OCI-LY7 (cell line): ENCODE results near the gene LPCAT3.
A peak's percentile ranks its signal among the peaks of the same experiment; 100 is the strongest.

Experiments
- CTCF ChIP-seq: fragments of 200-600 bp; sonication (generic); conservative IDR thresholded peaks from 2 replicates; pipeline ENCODE4 v1.5.1; 2014; ENCODE audit warnings: mild to moderate bottlenecking, antibody characterized with exemption, low read length, moderate library complexity, mixed read lengths
- EZH2phosphoT487 ChIP-seq: fragments of 200-600 bp; sonication (generic); IDR thresholded peaks from 2 replicates; pipeline ENCODE4 v1.6.1; 2018; ENCODE audit warnings: low read depth, borderline replicate concordance, mild to moderate bottlenecking, mixed run types, antibody characterized with exemption, low read length, moderate library complexity, mixed read lengths

- TF ChIP-seq CTCF (peak; percentile 98), EZH2phosphoT487 (no peak)
Observed at GRCh38 chr12:6965026-6965661, 53.1 kb downstream of the LPCAT3 start.
